Esophagus squamous epithelium (tissue), 4 donors: ENCODE data around the gene SNX5.

Source experiments
- POLR2A ChIP-seq, 4 donors: fragments of 450-650 bp; IDR thresholded peaks; one replicate each; pipeline ENCODE4 v1.6.1; 2017; ENCODE audit warnings: antibody characterized with exemption in 4 of 4, mild to moderate bottlenecking in 4 of 4, moderate library complexity in 3 of 4
- TF ChIP-seq, protein P1 (sequence below), 6 experiments: fragments of 450-650 bp in 4 of 6; fragments of 200-600 bp in 2 of 6; sonication (generic) in 2 of 6; IDR thresholded peaks; one replicate each; pipeline ENCODE4 v1.5.1; 2016 to 2019; ENCODE audit warnings: antibody characterized with exemption in 6 of 6, mild to moderate bottlenecking in 4 of 6, moderate library complexity in 4 of 6

DNA sequence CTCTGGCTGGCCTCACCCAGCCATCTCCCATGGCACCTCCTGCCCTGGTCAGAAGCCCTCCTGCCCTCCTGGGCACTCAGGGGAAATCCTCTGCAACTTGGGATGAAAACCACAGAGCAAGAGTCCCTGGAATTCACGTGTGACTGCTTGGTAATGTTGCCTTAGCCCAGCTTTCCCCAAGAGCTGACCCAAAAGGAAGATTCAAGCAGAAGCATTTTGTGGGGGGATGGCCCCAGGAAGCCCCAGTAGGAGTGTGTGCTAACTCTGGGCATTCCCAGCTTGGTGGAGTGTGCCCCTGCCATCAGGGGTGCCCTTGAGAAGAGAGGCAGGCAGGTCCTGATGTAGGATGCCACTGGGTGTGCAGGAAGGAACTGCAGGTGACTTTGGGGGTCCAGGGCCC lies 35.5 kb downstream of the SNX5 start:
- TF ChIP-seq, protein P1, sequence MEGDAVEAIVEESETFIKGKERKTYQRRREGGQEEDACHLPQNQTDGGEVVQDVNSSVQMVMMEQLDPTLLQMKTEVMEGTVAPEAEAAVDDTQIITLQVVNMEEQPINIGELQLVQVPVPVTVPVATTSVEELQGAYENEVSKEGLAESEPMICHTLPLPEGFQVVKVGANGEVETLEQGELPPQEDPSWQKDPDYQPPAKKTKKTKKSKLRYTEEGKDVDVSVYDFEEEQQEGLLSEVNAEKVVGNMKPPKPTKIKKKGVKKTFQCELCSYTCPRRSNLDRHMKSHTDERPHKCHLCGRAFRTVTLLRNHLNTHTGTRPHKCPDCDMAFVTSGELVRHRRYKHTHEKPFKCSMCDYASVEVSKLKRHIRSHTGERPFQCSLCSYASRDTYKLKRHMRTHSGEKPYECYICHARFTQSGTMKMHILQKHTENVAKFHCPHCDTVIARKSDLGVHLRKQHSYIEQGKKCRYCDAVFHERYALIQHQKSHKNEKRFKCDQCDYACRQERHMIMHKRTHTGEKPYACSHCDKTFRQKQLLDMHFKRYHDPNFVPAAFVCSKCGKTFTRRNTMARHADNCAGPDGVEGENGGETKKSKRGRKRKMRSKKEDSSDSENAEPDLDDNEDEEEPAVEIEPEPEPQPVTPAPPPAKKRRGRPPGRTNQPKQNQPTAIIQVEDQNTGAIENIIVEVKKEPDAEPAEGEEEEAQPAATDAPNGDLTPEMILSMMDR (IDR thresholded peaks at IDR 0.05): no peak
- TF ChIP-seq POLR2A (IDR thresholded peaks at IDR 0.05): no peak
